HEK293T (cell line): ENCODE measurements around the gene NECTIN1.

ENCODE experiments used
- ELF4 ChIP-seq: fragments of 450-650 bp; IDR thresholded peaks from 2 replicates; pipeline ENCODE4 v1.6.1; 2017; ENCODE audit warnings: antibody characterized with exemption
- FOXA1 ChIP-seq: fragments of 450-650 bp; IDR thresholded peaks from 2 replicates; pipeline ENCODE4 v1.6.1; 2016; ENCODE audit warnings: mild to moderate bottlenecking
- LEF1 ChIP-seq: fragments of 450-650 bp; IDR thresholded peaks from 2 replicates; pipeline ENCODE4 v1.6.1; 2017; ENCODE audit warnings: mild to moderate bottlenecking, borderline replicate concordance
- PKNOX1 ChIP-seq: fragments of 450-650 bp; IDR thresholded peaks from 2 replicates; pipeline ENCODE4 v1.6.1; 2016

GRCh38 chr11:119765628-119766027, 36.6 kb upstream of the NECTIN1 start:
- no peak for TF ChIP-seq FOXA1
- no peak for TF ChIP-seq LEF1
- no peak for TF ChIP-seq PKNOX1
- TF ChIP-seq ELF4 = no peak
